ENCODE measurements around the gene SYT15.

Gene SYT15

DNA sequence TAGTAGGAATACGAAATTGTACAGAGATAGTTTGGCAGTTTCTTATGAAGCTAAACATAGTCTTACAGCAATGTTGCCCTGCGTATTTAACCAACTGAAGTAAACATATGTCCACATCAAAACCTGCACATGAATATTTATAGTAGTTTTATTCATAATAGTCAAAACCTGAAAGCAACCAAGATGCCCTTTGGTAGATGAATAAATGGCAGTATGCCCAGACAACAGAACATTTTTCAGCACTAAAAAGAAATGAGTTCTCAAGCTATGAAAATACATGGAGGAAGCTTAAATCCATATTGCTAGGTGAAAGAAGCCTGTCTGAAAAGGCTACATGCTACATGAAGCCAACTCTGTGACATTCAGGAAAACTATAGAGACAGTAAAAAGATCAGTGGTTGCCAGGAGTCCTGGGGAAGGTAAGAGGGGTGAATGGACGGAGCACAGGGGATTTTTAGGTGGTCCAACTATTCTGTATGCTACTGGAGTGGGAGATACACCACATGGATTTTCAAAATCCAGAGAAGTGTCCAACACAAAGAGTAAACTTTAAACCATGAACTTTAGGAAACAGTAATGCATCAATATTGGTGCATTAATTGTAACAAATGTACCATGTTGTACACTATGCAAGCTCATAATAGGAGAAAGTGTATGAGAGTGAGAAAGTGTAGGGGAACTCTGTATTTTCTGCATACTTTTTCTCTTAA, 40.1 kb upstream of the SYT15 start:
- Histone ChIP-seq H3K27ac (ENCODE audit: low read depth, low read length) (no peak overlapping the region), H3K9me3 (ENCODE audit: control insufficient read depth in 5 of 5, low read length in 5 of 5) (no peaks in the 10 kb centered on the region), H3K36me3 (ENCODE audit: control insufficient read depth in 5 of 5, insufficient read depth in 5 of 5, low read length in 5 of 5) (no peaks in the 10 kb centered on the region), H3K4me1 (ENCODE audit: control insufficient read depth in 5 of 5, insufficient read depth in 5 of 5, low read length in 5 of 5) (peaks cover 0 to 3% (median 0%) of the 10 kb centered on the region in 5 donors), H3K4me3 (ENCODE audit: low read depth in 1 of 5, low read length in 5 of 5) (no peak overlapping the region), H3K27me3 (ENCODE audit: control insufficient read depth in 5 of 5, insufficient read depth in 4 of 5, low read length in 5 of 5) (peaks cover 14 to 28% (median 20%) of the 10 kb centered on the region in 5 donors), H3K9ac (ENCODE audit: low read length in 5 of 5) (no peak overlapping the region)

- Histone ChIP-seq H3K4me3 (ENCODE audit: low read depth in 1 of 5, low read length in 5 of 5) (no peak overlapping the region), H3K27me3 (ENCODE audit: control insufficient read depth in 5 of 5, insufficient read depth in 4 of 5, low read length in 5 of 5) (peaks cover 14 to 28% (median 20%) of the 10 kb centered on the region in 5 donors), H3K27ac (ENCODE audit: low read depth, low read length) (no peak overlapping the region), H3K9ac (ENCODE audit: low read length in 5 of 5) (no peak overlapping the region), H3K4me1 (ENCODE audit: control insufficient read depth in 5 of 5, insufficient read depth in 5 of 5, low read length in 5 of 5) (peaks cover 0 to 3% (median 0%) of the 10 kb centered on the region in 5 donors), H3K9me3 (ENCODE audit: control insufficient read depth in 5 of 5, low read length in 5 of 5) (no peaks in the 10 kb centered on the region), H3K36me3 (ENCODE audit: control insufficient read depth in 5 of 5, insufficient read depth in 5 of 5, low read length in 5 of 5) (no peaks in the 10 kb centered on the region)
Measured at GRCh38 chr10:46539596-46540411, 39.1 kb upstream of the SYT15 start.

GRCh38 chr10:46540412-46541016, 38.4 kb upstream of the SYT15 start:
- no peak overlapping the region for H3K4me3 ChIP-seq (ENCODE audit: low read depth in 1 of 5, low read length in 5 of 5)
- no peak overlapping the region for H3K27ac ChIP-seq (ENCODE audit: low read depth, low read length)
- no peak overlapping the region for H3K9ac ChIP-seq (ENCODE audit: low read length in 5 of 5)
- H3K4me1 ChIP-seq (ENCODE audit: control insufficient read depth in 5 of 5, insufficient read depth in 5 of 5, low read length in 5 of 5) = peaks cover 0 to 3% (median 0%) of the 10 kb centered on the region in 5 donors
- no peaks in the 10 kb centered on the region for H3K36me3 ChIP-seq (ENCODE audit: control insufficient read depth in 5 of 5, insufficient read depth in 5 of 5, low read length in 5 of 5)
- peaks cover 13 to 28% (median 20%) of the 10 kb centered on the region in 5 donors for H3K27me3 ChIP-seq (ENCODE audit: control insufficient read depth in 5 of 5, insufficient read depth in 4 of 5, low read length in 5 of 5)
- H3K9me3 ChIP-seq (ENCODE audit: control insufficient read depth in 5 of 5, low read length in 5 of 5) = no peaks in the 10 kb centered on the region

DNA sequence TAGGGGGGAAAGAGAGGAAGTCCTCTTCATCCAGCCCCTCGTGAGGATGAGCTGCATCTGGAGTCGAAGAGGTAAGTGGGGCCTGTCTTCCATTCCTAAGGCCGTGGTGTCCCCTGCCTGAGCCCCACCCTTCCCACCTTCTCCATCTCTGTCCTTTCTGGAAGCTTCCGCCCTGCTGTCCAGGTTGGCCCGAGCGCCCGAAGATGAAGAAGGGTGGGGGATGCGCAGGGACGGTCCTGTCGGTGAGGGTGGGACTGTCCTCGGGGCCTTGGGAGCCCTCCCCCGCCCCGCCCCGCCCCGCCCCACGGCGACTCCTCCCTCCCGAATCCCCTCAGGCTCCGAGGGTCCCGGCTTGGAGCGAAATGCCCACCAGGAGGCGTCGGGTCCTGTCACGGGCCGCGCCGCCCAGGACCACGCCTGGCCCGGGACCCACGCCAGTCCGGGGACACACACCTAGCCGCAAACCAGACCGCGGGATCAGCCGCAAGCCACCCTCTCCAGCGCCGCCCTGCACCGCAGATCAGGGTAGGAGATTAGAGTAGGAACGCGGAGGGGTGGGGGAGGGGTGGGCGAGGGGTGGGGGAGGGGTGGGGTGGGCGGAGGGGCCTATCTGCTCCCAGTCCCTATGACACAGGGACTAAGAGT, 37.8 kb upstream of the SYT15 start:
- Histone ChIP-seq H3K36me3 (ENCODE audit: control insufficient read depth in 5 of 5, insufficient read depth in 5 of 5, low read length in 5 of 5) (no peaks in the 10 kb centered on the region), H3K9ac (ENCODE audit: low read length in 5 of 5) (no peak overlapping the region), H3K4me3 (ENCODE audit: low read depth in 1 of 5, low read length in 5 of 5) (no peak overlapping the region), H3K27me3 (ENCODE audit: control insufficient read depth in 5 of 5, insufficient read depth in 4 of 5, low read length in 5 of 5) (peaks cover 9 to 26% (median 19%) of the 10 kb centered on the region in 5 donors), H3K27ac (ENCODE audit: low read depth, low read length) (no peak overlapping the region), H3K4me1 (ENCODE audit: control insufficient read depth in 5 of 5, insufficient read depth in 5 of 5, low read length in 5 of 5) (peaks cover 0 to 3% (median 0%) of the 10 kb centered on the region in 5 donors), H3K9me3 (ENCODE audit: control insufficient read depth in 5 of 5, low read length in 5 of 5) (no peaks in the 10 kb centered on the region)

DNA sequence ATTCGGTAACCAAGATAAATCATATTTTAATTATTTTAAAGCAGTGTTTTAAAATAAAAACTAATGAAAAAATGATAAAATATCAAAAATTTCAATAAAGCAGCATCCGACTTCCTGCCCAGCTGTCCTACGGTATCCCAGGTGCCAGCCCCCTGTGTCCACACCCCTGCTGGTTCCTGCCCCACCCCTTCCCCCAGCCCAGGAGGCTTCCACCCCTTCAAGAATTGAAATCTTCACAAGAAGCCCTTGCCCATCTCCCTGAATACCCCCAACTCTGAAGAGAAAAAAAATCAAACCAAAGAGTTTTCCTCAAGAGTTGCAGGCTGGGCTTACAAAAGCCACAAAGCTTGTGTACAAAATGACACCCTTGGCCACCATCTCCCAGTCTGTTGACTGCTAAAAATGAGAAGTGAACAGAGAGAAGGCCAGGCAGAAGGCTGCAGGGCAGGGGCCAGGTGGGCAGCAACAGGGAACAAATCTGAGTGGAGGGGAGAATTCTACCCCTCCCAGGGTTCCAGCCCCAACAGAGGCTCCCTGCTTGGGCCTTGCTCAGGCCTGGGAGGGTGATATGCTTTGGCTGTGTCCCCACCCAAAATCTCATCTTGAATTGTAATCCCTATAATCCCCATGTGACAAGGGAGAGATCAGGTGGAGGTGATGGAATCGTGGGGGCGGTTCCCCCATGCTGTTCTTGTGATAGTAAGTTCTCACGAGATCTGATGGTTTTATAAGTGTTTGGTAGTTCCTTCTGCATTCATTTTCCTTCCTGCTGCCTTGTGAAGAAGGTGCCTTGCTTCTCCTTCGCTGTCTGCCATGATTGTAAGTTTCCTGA, 37.0 kb upstream of the SYT15 start:
- no peaks in the 10 kb centered on the region for H3K36me3 ChIP-seq (ENCODE audit: control insufficient read depth in 5 of 5, insufficient read depth in 5 of 5, low read length in 5 of 5)
- H3K9me3 ChIP-seq (ENCODE audit: control insufficient read depth in 5 of 5, low read length in 5 of 5) = no peaks in the 10 kb centered on the region
- H3K27me3 ChIP-seq (ENCODE audit: control insufficient read depth in 5 of 5, insufficient read depth in 4 of 5, low read length in 5 of 5) = peaks cover 5 to 18% (median 12%) of the 10 kb centered on the region in 5 donors
- H3K4me1 ChIP-seq (ENCODE audit: control insufficient read depth in 5 of 5, insufficient read depth in 5 of 5, low read length in 5 of 5) = peaks cover 0 to 3% (median 0%) of the 10 kb centered on the region in 5 donors
- H3K9ac ChIP-seq (ENCODE audit: low read length in 5 of 5) = no peak overlapping the region
- no peak overlapping the region for H3K27ac ChIP-seq (ENCODE audit: low read depth, low read length)
- no peak overlapping the region for H3K4me3 ChIP-seq (ENCODE audit: low read depth in 1 of 5, low read length in 5 of 5)

- Histone ChIP-seq H3K27me3 (ENCODE audit: control insufficient read depth in 5 of 5, insufficient read depth in 4 of 5, low read length in 5 of 5) (peaks cover 3 to 17% (median 10%) of the 10 kb centered on the region in 5 donors), H3K27ac (ENCODE audit: low read depth, low read length) (no peak overlapping the region), H3K36me3 (ENCODE audit: control insufficient read depth in 5 of 5, insufficient read depth in 5 of 5, low read length in 5 of 5) (no peaks in the 10 kb centered on the region), H3K4me3 (ENCODE audit: low read depth in 1 of 5, low read length in 5 of 5) (no peak overlapping the region), H3K4me1 (ENCODE audit: control insufficient read depth in 5 of 5, insufficient read depth in 5 of 5, low read length in 5 of 5) (peaks cover 0 to 3% (median 0%) of the 10 kb centered on the region in 5 donors), H3K9me3 (ENCODE audit: control insufficient read depth in 5 of 5, low read length in 5 of 5) (no peaks in the 10 kb centered on the region), H3K9ac (ENCODE audit: low read length in 5 of 5) (no peak overlapping the region)
Measured at GRCh38 chr10:46542567-46543465, 36.1 kb upstream of the SYT15 start.

- Histone ChIP-seq H3K27me3 (ENCODE audit: control insufficient read depth in 5 of 5, insufficient read depth in 4 of 5, low read length in 5 of 5) (peaks cover 5 to 19% (median 10%) of the 10 kb centered on the region in 5 donors), H3K27ac (ENCODE audit: low read depth, low read length) (no peak overlapping the region), H3K36me3 (ENCODE audit: control insufficient read depth in 5 of 5, insufficient read depth in 5 of 5, low read length in 5 of 5) (no peaks in the 10 kb centered on the region)
Measured at GRCh38 chr10:46543466-46544377, 35.2 kb upstream of the SYT15 start.

More at GRCh38 chr10:46543466-46544377, 35.2 kb upstream of the SYT15 start:
- no peak overlapping the region for H3K9ac ChIP-seq (ENCODE audit: low read length in 5 of 5)
- H3K4me3 ChIP-seq (ENCODE audit: low read depth in 1 of 5, low read length in 5 of 5) = no peak overlapping the region
- no peaks in the 10 kb centered on the region for H3K9me3 ChIP-seq (ENCODE audit: control insufficient read depth in 5 of 5, low read length in 5 of 5)
- H3K4me1 ChIP-seq (ENCODE audit: control insufficient read depth in 5 of 5, insufficient read depth in 5 of 5, low read length in 5 of 5) = peaks cover 0 to 3% (median 0%) of the 10 kb centered on the region in 5 donors
